Stimulated activated CD4-positive, alpha-beta T cell treated with anti-CD3 and anti-CD28 coated beads, TNF-alpha, amount 100 ng/mL, for 48 hours (primary cell): ENCODE measurements around the gene CCDC90B.

Experiments
- DNase-seq, 3 donors: peaks; one replicate each; pipeline ENCODE4 v3.0.0-alpha.2; 2020; ENCODE audit warnings: low read depth in 3 of 3

Gene CCDC90B

DNA sequence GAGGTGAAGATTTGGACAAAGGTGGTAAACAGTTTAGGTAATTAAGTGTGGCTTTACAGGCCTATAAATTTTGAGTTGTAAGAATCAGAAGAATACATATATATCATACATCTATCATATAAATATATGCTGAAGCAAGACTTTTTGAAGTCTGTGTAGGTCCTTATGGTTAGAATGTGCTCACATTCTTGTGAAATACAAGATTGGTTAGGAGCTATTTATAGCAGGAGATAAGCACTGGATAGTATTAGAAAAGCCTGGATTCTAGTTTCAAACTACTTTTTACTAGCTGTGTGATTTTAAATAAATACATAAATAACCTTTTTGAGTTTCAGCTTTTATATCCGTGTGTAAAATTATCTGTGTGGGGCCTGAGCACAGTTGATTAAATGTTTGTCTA lies 50.3 kb downstream of the CCDC90B start:
- DNase-seq: no peak

DNA sequence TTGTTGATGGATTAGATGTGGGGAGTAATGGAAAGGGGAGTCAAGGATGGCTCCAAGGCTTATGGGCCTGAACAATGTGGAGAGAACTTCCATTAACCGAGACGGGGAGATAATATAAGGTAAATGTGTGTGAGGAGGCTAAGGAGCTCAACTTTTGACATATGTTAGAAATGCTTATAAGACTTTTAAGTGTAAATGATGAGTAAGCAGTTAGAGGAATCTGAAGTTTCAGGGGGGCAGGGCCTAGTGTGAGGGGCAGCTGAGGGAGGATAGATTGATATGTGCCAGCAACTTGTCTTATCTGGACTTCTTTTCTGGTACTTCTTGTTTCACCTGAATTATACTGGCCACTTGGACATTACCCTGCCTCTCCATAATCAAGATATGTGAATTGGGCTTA lies 62.7 kb downstream of the CCDC90B start:
- no peak for DNase-seq

GRCh38 chr11:83222499-83222898 lies 63.7 kb downstream of the CCDC90B start:
- no peak for DNase-seq

DNA sequence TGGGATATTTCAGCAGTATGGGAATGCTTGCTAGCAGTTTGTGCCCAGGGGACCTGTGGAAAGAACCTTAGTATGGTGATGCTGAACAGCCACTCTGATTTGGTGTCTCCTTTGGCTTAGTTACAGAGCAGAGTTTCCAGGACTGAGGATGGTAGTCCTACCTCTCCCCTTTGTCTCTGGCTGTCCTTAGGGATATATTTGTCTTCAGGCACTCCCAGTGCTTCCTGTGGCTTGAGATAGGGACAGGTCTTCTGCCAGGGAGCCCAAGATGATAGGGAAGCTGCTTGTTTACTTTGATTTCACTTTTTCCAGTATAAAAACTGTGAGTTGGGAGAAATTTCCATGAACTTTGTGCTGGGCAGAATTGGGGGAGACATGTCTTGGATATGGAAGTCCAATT lies 64.5 kb downstream of the CCDC90B start:
- no peak for DNase-seq

DNA sequence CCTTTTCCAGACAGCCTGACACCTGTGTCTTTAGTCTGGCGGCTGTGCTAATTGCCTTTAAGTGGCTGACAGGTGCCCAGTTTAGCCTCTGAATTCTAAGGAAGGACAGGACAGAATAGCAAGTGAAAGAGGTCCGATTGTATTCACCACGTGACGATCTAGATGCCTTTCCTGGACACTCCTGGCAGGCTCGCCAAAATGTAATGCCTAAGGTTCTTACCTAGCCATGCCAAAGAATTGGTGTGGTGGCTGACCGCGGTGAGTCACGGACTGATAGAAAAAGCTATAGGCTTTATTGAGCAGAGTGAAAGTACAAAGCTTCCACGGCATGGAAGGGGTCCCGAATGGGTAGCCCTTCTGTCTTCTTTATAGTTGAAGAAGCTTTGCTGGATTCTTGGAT lies 65.9 kb downstream of the CCDC90B start:
- DNase-seq: no peak

DNA sequence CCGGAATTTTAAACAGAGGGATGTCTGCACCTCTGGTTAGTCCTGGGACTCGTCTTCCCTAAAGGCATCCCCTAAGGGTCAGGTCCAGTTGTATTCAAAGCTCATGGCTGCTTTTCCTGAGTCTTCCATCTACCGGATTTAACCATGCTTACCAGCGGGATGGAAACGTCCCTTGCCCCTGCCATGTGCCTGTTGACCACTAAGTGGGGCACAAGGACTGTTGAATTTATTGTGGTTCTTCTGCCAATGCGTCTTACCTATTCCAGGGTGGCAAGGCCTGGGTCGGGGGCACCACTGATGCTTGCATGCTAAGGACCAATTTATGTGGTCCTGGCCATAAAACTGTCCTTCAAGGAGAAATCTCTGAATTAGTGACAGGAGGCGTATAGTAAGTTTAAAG lies 67.1 kb downstream of the CCDC90B start:
- DNase-seq: no peak
